ENCODE data around the gene TBC1D22A.

TBC1D22A gene

GRCh38 chr22:46795845-46796565 lies 33.6 kb downstream of the TBC1D22A start:
- Histone ChIP-seq H3K9me3 (ENCODE audit: control insufficient read depth, low read length) (no peaks in the 10 kb centered on the region), H3K4me3 (ENCODE audit: low read length) (no peak overlapping the region), H3K4me1 (ENCODE audit: control insufficient read depth, insufficient read depth, low read length) (no peaks in the 10 kb centered on the region), H3K36me3 (ENCODE audit: control insufficient read depth, insufficient read depth, low read length) (peaks cover 23% of the 10 kb centered on the region), H3K27me3 (ENCODE audit: control insufficient read depth, insufficient read depth, low read length) (no peaks in the 10 kb centered on the region), H3K9ac (ENCODE audit: low read length) (no peak overlapping the region)

- no peaks in the 10 kb centered on the region for H3K9me3 ChIP-seq (ENCODE audit: control insufficient read depth, low read length)
- peaks cover 23% of the 10 kb centered on the region for H3K36me3 ChIP-seq (ENCODE audit: control insufficient read depth, insufficient read depth, low read length)
- H3K4me1 ChIP-seq (ENCODE audit: control insufficient read depth, insufficient read depth, low read length), result no peaks in the 10 kb centered on the region
- H3K27me3 ChIP-seq (ENCODE audit: control insufficient read depth, insufficient read depth, low read length), result no peaks in the 10 kb centered on the region
- no peak overlapping the region for H3K9ac ChIP-seq (ENCODE audit: low read length)
- no peak overlapping the region for H3K4me3 ChIP-seq (ENCODE audit: low read length)
These were observed 34.2 kb downstream of the TBC1D22A start for GRCh38 chr22:46796566-46797195.

GRCh38 chr22:46797355-46797754 lies 34.9 kb downstream of the TBC1D22A start:
- H3K4me1 ChIP-seq (ENCODE audit: control insufficient read depth, insufficient read depth, low read length), result no peaks in the 10 kb centered on the region
- H3K9me3 ChIP-seq (ENCODE audit: control insufficient read depth, low read length), result no peaks in the 10 kb centered on the region
- H3K27me3 ChIP-seq (ENCODE audit: control insufficient read depth, insufficient read depth, low read length), result no peaks in the 10 kb centered on the region
- H3K4me3 ChIP-seq (ENCODE audit: low read length), result no peak overlapping the region
- no peak overlapping the region for H3K9ac ChIP-seq (ENCODE audit: low read length)
- peaks cover 23% of the 10 kb centered on the region for H3K36me3 ChIP-seq (ENCODE audit: control insufficient read depth, insufficient read depth, low read length)

- no peaks in the 10 kb centered on the region for H3K9me3 ChIP-seq (ENCODE audit: control insufficient read depth, low read length)
- peaks cover 22% of the 10 kb centered on the region for H3K36me3 ChIP-seq (ENCODE audit: control insufficient read depth, insufficient read depth, low read length)
- H3K4me3 ChIP-seq (ENCODE audit: low read length), result no peak overlapping the region
- no peaks in the 10 kb centered on the region for H3K27me3 ChIP-seq (ENCODE audit: control insufficient read depth, insufficient read depth, low read length)
- H3K9ac ChIP-seq (ENCODE audit: low read length), result no peak overlapping the region
- H3K4me1 ChIP-seq (ENCODE audit: control insufficient read depth, insufficient read depth, low read length), result peaks cover under 1% of the 10 kb centered on the region
These were observed 35.6 kb downstream of the TBC1D22A start for GRCh38 chr22:46798041-46798365.

- Histone ChIP-seq H3K9me3 (ENCODE audit: control insufficient read depth, low read length) (no peaks in the 10 kb centered on the region), H3K27me3 (ENCODE audit: control insufficient read depth, insufficient read depth, low read length) (no peaks in the 10 kb centered on the region), H3K4me3 (ENCODE audit: low read length) (no peak overlapping the region), H3K9ac (ENCODE audit: low read length) (no peak overlapping the region), H3K4me1 (ENCODE audit: control insufficient read depth, insufficient read depth, low read length) (peaks cover 7% of the 10 kb centered on the region), H3K36me3 (ENCODE audit: control insufficient read depth, insufficient read depth, low read length) (peaks cover 17% of the 10 kb centered on the region)
These were observed 36.2 kb downstream of the TBC1D22A start for GRCh38 chr22:46798366-46799350.

- Histone ChIP-seq H3K27me3 (ENCODE audit: control insufficient read depth, insufficient read depth, low read length) (no peaks in the 10 kb centered on the region), H3K9ac (ENCODE audit: low read length) (no peak overlapping the region), H3K36me3 (ENCODE audit: control insufficient read depth, insufficient read depth, low read length) (peaks cover 10% of the 10 kb centered on the region), H3K4me3 (ENCODE audit: low read length) (no peak overlapping the region), H3K4me1 (ENCODE audit: control insufficient read depth, insufficient read depth, low read length) (peaks cover 7% of the 10 kb centered on the region), H3K9me3 (ENCODE audit: control insufficient read depth, low read length) (no peaks in the 10 kb centered on the region)
These were observed 37.2 kb downstream of the TBC1D22A start for GRCh38 chr22:46799626-46800025.

- Histone ChIP-seq H3K4me1 (ENCODE audit: control insufficient read depth, insufficient read depth, low read length) (peaks cover 7% of the 10 kb centered on the region), H3K9me3 (ENCODE audit: control insufficient read depth, low read length) (no peaks in the 10 kb centered on the region), H3K27me3 (ENCODE audit: control insufficient read depth, insufficient read depth, low read length) (no peaks in the 10 kb centered on the region), H3K9ac (ENCODE audit: low read length) (no peak overlapping the region), H3K36me3 (ENCODE audit: control insufficient read depth, insufficient read depth, low read length) (peaks cover 10% of the 10 kb centered on the region), H3K4me3 (ENCODE audit: low read length) (no peak overlapping the region)
These were observed 37.8 kb downstream of the TBC1D22A start for GRCh38 chr22:46800102-46800857.

GRCh38 chr22:46801331-46801811 lies 38.9 kb downstream of the TBC1D22A start:
- Histone ChIP-seq H3K36me3 (ENCODE audit: control insufficient read depth, insufficient read depth, low read length) (peaks cover 10% of the 10 kb centered on the region), H3K4me1 (ENCODE audit: control insufficient read depth, insufficient read depth, low read length) (peaks cover 7% of the 10 kb centered on the region), H3K9me3 (ENCODE audit: control insufficient read depth, low read length) (no peaks in the 10 kb centered on the region), H3K9ac (ENCODE audit: low read length) (no peak overlapping the region), H3K4me3 (ENCODE audit: low read length) (no peak overlapping the region), H3K27me3 (ENCODE audit: control insufficient read depth, insufficient read depth, low read length) (no peaks in the 10 kb centered on the region)

GRCh38 chr22:46801826-46802607 lies 39.6 kb downstream of the TBC1D22A start:
- H3K27me3 ChIP-seq (ENCODE audit: control insufficient read depth, insufficient read depth, low read length), result no peaks in the 10 kb centered on the region
- H3K9ac ChIP-seq (ENCODE audit: low read length), result no peak overlapping the region
- H3K36me3 ChIP-seq (ENCODE audit: control insufficient read depth, insufficient read depth, low read length), result peaks cover 10% of the 10 kb centered on the region
- H3K4me3 ChIP-seq (ENCODE audit: low read length), result no peak overlapping the region
- H3K9me3 ChIP-seq (ENCODE audit: control insufficient read depth, low read length), result no peaks in the 10 kb centered on the region
- peaks cover 7% of the 10 kb centered on the region for H3K4me1 ChIP-seq (ENCODE audit: control insufficient read depth, insufficient read depth, low read length)

- Histone ChIP-seq H3K27me3 (ENCODE audit: control insufficient read depth, insufficient read depth, low read length) (no peaks in the 10 kb centered on the region), H3K4me1 (ENCODE audit: control insufficient read depth, insufficient read depth, low read length) (peaks cover 7% of the 10 kb centered on the region), H3K4me3 (ENCODE audit: low read length) (no peak overlapping the region), H3K9ac (ENCODE audit: low read length) (no peak overlapping the region), H3K9me3 (ENCODE audit: control insufficient read depth, low read length) (no peaks in the 10 kb centered on the region), H3K36me3 (ENCODE audit: control insufficient read depth, insufficient read depth, low read length) (peaks cover 10% of the 10 kb centered on the region)
These were observed 40.2 kb downstream of the TBC1D22A start for GRCh38 chr22:46802608-46803027.
